Activated CD8-positive, alpha-beta T cell treated with anti-CD3 and anti-CD28 coated beads for 36 hours (primary cell): Measurements from ENCODE around the gene CCR1. TPM values are rescaled to one million over a fixed set of nuclear protein-coding genes. Genes with fewer than 3 reads are reported as not detected.

ENCODE experiments used
- ATAC-seq: fragments of 200-7000 bp; cut with Tn5 transposase; one replicate; pipeline ENCODE4 v1.10.0; 2021; ENCODE audit warnings: mild to moderate bottlenecking, moderate library complexity
- CTCF ChIA-PET: fragments of 350-600 bp; sonication (Branson Sonifier 250); formaldehyde crosslinking; loops from one replicate; lab custom pipeline; 2021; ENCODE audit warnings: antibody characterized with exemption; lab: Charles Lee
- POLR2A ChIA-PET: fragments of 350-600 bp; sonication (Branson Sonifier 250); formaldehyde crosslinking; loops from one replicate; lab custom pipeline; 2021; ENCODE audit warnings: antibody characterized with exemption; lab: Charles Lee
- DNase-seq: peaks from one replicate; pipeline ENCODE4 v3.0.0-alpha.2; 2020
- H3K27ac Mint-ChIP-seq: one replicate; pipeline ENCODE4 v1.8.0; 2021; ENCODE audit warnings: mild to moderate bottlenecking, mixed read lengths
- H3K27me3 Mint-ChIP-seq: one replicate; pipeline ENCODE4 v1.8.0; 2021; ENCODE audit warnings: mixed read lengths
- H3K36me3 Mint-ChIP-seq: one replicate; pipeline ENCODE4 v1.8.0; 2021; ENCODE audit warnings: low read depth, mixed read lengths
- H3K4me1 Mint-ChIP-seq: one replicate; pipeline ENCODE4 v1.8.0; 2021; ENCODE audit warnings: low read depth, mixed read lengths
- H3K4me3 Mint-ChIP-seq: one replicate; pipeline ENCODE4 v1.8.0; 2021; ENCODE audit warnings: mild to moderate bottlenecking, moderate library complexity, mixed read lengths
- H3K9me3 Mint-ChIP-seq: one replicate; pipeline ENCODE4 v1.8.0; 2021; ENCODE audit warnings: mixed read lengths
- intact Hi-C: fragments of 100-400 bp; cut with micrococcal nuclease; formaldehyde crosslinking; loops from one replicate; pipeline ENCODE4 v1.10.0; 2022
- total RNA-seq, 2 experiments: library from RNA; stranded (reverse); gene quantifications; one replicate each; pipeline ENCODE4 v1.2.3, GENCODE V29; 2021
- TF ChIP-seq, protein P1 (sequence below): fragments of 200-600 bp; IDR thresholded peaks from one replicate; pipeline ENCODE4 v1.8.0; 2022; ENCODE audit warnings: antibody characterized with exemption, mild to moderate bottlenecking

Gene CCR1
- total RNA-seq, 2 experiments from 2014 or later: 0.67 to 1.1 TPM

DNA sequence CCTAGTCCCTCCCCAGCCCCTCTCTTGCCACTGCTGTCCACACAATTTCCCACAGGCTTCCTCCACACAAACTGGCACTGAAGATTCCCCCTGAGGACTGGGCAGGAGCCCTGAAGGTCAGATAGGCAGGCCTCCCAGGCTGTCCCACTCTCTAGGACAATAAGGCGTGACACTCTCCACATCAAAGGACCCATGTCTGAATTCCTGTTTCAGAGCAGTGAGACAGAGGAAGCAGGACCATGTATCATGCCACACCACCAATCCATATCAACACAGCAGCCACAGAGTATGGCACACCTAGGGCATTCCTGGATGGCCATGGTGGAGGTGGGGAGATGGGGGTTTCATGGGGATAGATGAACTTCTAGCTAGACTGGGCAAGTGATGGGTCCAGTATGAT, 13.8 kb upstream of the CCR1 start:
- H3K27me3 Mint-ChIP-seq: peaks cover 4% of the 10 kb centered on the region
- H3K36me3 Mint-ChIP-seq: no peaks in the 10 kb centered on the region
- TF ChIP-seq, protein P1, sequence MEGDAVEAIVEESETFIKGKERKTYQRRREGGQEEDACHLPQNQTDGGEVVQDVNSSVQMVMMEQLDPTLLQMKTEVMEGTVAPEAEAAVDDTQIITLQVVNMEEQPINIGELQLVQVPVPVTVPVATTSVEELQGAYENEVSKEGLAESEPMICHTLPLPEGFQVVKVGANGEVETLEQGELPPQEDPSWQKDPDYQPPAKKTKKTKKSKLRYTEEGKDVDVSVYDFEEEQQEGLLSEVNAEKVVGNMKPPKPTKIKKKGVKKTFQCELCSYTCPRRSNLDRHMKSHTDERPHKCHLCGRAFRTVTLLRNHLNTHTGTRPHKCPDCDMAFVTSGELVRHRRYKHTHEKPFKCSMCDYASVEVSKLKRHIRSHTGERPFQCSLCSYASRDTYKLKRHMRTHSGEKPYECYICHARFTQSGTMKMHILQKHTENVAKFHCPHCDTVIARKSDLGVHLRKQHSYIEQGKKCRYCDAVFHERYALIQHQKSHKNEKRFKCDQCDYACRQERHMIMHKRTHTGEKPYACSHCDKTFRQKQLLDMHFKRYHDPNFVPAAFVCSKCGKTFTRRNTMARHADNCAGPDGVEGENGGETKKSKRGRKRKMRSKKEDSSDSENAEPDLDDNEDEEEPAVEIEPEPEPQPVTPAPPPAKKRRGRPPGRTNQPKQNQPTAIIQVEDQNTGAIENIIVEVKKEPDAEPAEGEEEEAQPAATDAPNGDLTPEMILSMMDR: no peak
- ChIA-PET POLR2A (no interaction called here), CTCF (interaction anchor here (1.5 kb wide), 1 partner anchor 148 kb away, joined by 3 read pairs; no protein-coding TSS in a partner anchor)
- no peak overlapping the region for H3K27ac Mint-ChIP-seq
- no peak for ATAC-seq
- H3K9me3 Mint-ChIP-seq: peaks cover 9% of the 10 kb centered on the region
- no peak for DNase-seq
- no peak overlapping the region for H3K4me3 Mint-ChIP-seq
- intact Hi-C loops: no loop called here
- peaks cover 4% of the 10 kb centered on the region for H3K4me1 Mint-ChIP-seq

DNA sequence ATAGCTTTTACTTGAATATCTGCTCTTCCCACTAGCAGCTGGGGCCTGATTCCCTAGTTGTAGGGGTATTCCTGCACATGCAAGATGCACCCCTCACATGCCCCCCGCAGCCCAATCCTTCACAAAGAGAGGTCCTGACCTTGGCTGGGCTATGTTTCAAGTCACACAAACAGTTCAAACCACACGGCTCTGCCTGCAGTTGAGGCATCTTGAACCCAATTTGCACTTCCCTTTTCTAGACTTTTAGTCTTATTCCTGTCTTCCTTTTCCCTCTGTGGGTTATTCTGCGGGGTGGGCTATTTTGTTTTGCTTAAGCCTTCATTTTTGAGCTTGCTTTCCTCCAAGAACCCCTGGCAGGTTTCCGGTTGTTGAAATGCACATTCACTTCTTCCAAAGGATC, 13.3 kb upstream of the CCR1 start:
- no peak overlapping the region for H3K27ac Mint-ChIP-seq
- no peak for ATAC-seq
- TF ChIP-seq, protein P1: no peak
- H3K4me1 Mint-ChIP-seq: peaks cover 4% of the 10 kb centered on the region
- peaks cover 7% of the 10 kb centered on the region for H3K9me3 Mint-ChIP-seq
- ChIA-PET CTCF (interaction anchor here (1.5 kb wide), 1 partner anchor 149 kb away, joined by 3 read pairs; no protein-coding TSS in a partner anchor), POLR2A (interaction anchor here (0.8 kb wide), 1 partner anchor 52 kb away, joined by 3 read pairs; no protein-coding TSS in a partner anchor)
- H3K36me3 Mint-ChIP-seq: no peaks in the 10 kb centered on the region
- intact Hi-C loops: no loop called here
- no peak overlapping the region for H3K4me3 Mint-ChIP-seq
- peaks cover 4% of the 10 kb centered on the region for H3K27me3 Mint-ChIP-seq
- DNase-seq: no peak

DNA sequence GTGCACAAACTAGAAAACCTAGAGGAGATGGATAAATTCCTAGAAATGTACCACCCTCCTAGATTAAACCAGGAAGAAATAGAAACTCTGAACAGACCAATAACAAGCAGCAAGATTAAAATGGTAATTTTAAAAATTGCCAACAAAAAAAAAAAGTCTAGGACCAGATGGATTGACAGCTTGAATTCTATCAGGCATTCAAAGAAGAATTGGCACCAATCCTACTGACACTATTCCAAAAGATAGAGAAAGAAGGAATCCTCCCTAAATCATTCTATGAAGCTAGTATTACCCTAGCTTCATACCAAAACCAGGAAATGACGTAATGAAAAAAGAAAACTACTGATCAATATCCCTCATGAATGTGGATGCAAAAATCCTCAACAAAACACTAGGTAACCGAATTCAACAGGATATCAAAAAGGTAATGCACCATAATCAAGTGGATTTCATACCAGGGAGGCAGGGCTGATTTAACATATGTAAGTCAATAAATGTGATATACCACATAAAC, 10.1 kb upstream of the CCR1 start:
- ChIA-PET CTCF (interaction anchor here (0.7 to 6.9 kb wide), 5 partner anchors 10 to 270 kb away, joined by 3 to 65 read pairs (median 4); partner anchors contain the start of genes CCR1 and CCR5), POLR2A (no interaction called here)
- Mint-ChIP-seq H3K27me3 (no peaks in the 10 kb centered on the region), H3K4me1 (peaks cover 4% of the 10 kb centered on the region), H3K4me3 (no peak overlapping the region), H3K9me3 (peaks cover 5% of the 10 kb centered on the region), H3K36me3 (no peaks in the 10 kb centered on the region), H3K27ac (no peak overlapping the region)
- TF ChIP-seq, protein P1: no peak
- intact Hi-C loops: no loop called here
- DNase-seq (no peak), ATAC-seq (no peak)

DNA sequence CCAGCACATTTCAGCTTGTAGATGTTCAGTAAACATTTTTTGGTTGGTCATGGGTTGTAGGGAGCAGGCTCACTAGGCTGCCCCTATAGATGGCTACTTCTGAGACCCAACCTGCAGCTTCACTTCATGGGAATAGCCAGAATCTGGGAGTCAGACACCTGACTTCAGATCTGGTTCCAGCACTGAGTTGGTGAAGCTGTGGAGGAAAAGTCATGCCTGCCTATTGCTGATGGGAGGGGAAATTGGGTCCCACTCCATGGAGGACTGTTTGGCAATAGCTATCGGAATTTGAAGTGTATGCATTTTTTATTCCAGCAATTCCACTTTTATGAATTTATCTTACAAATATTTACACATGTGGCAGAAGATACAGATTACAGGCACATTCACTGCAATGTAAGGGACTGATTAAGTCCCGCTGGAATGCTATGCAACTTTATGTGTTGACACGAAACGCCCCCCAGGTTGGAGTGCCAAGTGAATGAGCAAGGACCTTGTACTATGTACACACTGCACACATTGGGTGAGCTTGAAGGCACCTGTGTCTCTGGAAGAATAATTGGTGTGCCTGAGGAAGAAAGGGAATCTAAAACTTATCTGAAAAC, 7.8 kb upstream of the CCR1 start:
- no peak overlapping the region for H3K27ac Mint-ChIP-seq
- DNase-seq: no peak
- peaks cover 4% of the 10 kb centered on the region for H3K4me1 Mint-ChIP-seq
- intact Hi-C loops: no loop called here
- H3K9me3 Mint-ChIP-seq: peaks cover 5% of the 10 kb centered on the region
- H3K27me3 Mint-ChIP-seq: no peaks in the 10 kb centered on the region
- no peak overlapping the region for H3K4me3 Mint-ChIP-seq
- ChIA-PET CTCF (interaction anchor here (0.7 to 6.9 kb wide), 13 partner anchors 16 to 414 kb away, joined by 3 to 65 read pairs (median 3); partner anchors contain the start of gene CCR5), POLR2A (interaction anchor here (1.0 to 1.5 kb wide), 3 partner anchors 116 to 191 kb away, joined by 3 to 4 read pairs (median 3); partner anchors contain the start of genes CCR5AS and CCRL2)
- TF ChIP-seq, protein P1: no peak
- no peak for ATAC-seq
- no peaks in the 10 kb centered on the region for H3K36me3 Mint-ChIP-seq
